ENCODE data around the gene LRIG3. TPM values are rescaled to one million over a fixed set of nuclear protein-coding genes. Genes with fewer than 3 reads are reported as not detected.

Gene LRIG3
- total RNA-seq, 1 donor from 2014 or later: 27.7 TPM

DNA sequence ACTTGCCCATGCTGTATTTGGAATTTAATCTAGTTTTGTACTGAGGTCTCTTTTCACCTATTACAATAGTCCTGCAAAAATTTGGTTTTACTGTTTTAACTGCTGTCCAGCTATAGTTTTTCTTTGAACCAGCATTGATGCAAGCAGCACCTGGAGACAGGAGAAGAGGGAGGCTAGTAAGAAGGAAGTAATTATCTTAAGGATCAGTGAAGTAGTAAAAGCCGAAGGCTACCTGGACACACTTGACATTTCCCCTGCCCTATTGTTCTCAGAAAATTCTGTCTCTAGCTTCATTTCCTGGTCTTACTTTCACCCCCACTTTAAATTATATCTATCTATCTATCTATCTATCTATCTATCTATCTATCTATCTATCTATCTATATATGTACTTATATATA is 43.5 kb upstream of the LRIG3 start:
- TF ChIP-seq, protein P1, sequence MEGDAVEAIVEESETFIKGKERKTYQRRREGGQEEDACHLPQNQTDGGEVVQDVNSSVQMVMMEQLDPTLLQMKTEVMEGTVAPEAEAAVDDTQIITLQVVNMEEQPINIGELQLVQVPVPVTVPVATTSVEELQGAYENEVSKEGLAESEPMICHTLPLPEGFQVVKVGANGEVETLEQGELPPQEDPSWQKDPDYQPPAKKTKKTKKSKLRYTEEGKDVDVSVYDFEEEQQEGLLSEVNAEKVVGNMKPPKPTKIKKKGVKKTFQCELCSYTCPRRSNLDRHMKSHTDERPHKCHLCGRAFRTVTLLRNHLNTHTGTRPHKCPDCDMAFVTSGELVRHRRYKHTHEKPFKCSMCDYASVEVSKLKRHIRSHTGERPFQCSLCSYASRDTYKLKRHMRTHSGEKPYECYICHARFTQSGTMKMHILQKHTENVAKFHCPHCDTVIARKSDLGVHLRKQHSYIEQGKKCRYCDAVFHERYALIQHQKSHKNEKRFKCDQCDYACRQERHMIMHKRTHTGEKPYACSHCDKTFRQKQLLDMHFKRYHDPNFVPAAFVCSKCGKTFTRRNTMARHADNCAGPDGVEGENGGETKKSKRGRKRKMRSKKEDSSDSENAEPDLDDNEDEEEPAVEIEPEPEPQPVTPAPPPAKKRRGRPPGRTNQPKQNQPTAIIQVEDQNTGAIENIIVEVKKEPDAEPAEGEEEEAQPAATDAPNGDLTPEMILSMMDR (conservative IDR thresholded peaks at IDR 0.05): no peak
- Mint-ChIP-seq H3K4me1 (peaks cover 14% of the 10 kb centered on the region), H3K4me3 (no peak overlapping the region), H3K27me3 (ENCODE audit: low read depth) (no peaks in the 10 kb centered on the region), H3K27ac (ENCODE audit: unreplicated experiment) (no peak overlapping the region), H3K36me3 (ENCODE audit: low read depth) (no peaks in the 10 kb centered on the region), H3K9me3 (peaks cover 2% of the 10 kb centered on the region)
- DNase-seq (ENCODE audit: low read depth, low spot score): no peak

DNA sequence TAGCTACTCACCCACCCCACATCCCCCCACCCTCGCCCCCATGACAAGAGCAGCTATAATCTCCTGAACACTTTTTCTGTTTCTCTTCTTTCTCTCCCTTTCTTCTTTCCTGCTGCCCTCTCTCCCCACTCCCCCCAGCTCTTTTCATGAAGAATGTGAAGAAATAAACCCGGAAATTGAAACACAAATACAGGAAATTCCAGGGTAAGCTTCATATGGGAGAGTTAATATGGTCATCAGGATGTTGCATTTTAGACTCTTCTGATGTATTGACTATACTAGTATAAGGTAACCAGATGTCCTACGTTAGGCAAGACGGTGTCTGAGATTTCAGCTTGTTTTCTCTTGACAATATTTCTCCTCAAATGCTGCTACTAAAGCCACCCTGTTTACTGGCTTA is 41.6 kb upstream of the LRIG3 start:
- peaks cover 18% of the 10 kb centered on the region for H3K4me1 Mint-ChIP-seq
- TF ChIP-seq, protein P1 (conservative IDR thresholded peaks at IDR 0.05): no peak
- H3K36me3 Mint-ChIP-seq (ENCODE audit: low read depth): no peaks in the 10 kb centered on the region
- H3K9me3 Mint-ChIP-seq: peaks cover 2% of the 10 kb centered on the region
- no peaks in the 10 kb centered on the region for H3K27me3 Mint-ChIP-seq (ENCODE audit: low read depth)
- no peak overlapping the region for H3K4me3 Mint-ChIP-seq
- H3K27ac Mint-ChIP-seq (ENCODE audit: unreplicated experiment): no peak overlapping the region
- DNase-seq (ENCODE audit: low read depth, low spot score): no peak

DNA sequence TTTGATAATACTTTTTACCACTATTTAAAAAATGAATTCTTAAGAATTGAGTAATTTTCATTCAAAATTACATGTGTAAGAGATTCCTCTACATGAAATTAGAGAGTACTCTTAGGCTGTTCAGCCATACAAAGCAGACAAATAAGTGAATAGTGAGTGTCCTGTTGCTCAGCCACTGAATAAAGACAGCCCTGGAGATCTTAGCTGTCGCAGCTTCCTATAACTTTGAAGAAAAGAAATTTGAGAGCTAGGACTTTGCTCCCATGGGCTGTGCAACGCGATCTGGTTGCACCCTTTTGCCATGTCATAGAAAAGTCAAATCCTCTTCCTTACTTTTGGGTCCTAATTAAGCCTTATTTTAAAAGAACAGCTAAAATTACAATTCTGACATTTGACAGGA is 40.9 kb upstream of the LRIG3 start:
- Mint-ChIP-seq H3K9me3 (peaks cover 2% of the 10 kb centered on the region), H3K27me3 (ENCODE audit: low read depth) (no peaks in the 10 kb centered on the region), H3K27ac (ENCODE audit: unreplicated experiment) (no peak overlapping the region), H3K36me3 (ENCODE audit: low read depth) (no peaks in the 10 kb centered on the region), H3K4me1 (peaks cover 20% of the 10 kb centered on the region), H3K4me3 (no peak overlapping the region)
- TF ChIP-seq, protein P1 (conservative IDR thresholded peaks at IDR 0.05): no peak
- no peak for DNase-seq (ENCODE audit: low read depth, low spot score)

DNA sequence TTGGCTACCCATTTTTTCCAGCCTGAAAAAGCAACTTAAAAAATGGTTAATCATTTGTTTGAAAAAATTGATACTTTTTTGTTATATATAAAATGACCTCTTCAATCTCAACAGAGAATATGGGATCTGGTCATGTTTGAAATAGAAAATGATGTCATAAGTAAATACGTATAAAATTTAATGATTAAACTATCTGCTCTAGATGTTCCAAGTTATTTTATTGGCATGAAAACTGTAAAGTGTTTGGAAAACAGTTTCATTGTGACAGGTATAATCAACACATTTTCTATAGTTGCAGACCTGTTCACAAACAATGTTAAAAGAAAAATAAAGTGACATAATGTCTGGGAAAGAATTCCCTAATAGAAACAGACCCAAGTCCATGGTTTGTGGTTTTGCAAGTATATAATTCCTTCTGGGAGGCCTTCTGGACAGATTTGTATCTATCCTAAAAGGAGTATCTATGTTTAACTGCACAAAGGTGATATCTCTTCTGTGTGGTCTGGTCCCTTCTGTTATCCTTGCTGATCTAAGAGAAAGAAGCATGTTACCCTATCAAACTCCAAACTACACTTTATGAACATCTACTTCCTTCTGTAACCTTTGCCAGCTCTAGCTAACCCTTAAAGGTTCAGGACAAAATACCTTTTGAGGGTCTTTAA is 39.5 kb upstream of the LRIG3 start:
- H3K36me3 Mint-ChIP-seq (ENCODE audit: low read depth): no peaks in the 10 kb centered on the region
- no peak overlapping the region for H3K4me3 Mint-ChIP-seq
- TF ChIP-seq, protein P1 (conservative IDR thresholded peaks at IDR 0.05): no peak
- no peak overlapping the region for H3K27ac Mint-ChIP-seq (ENCODE audit: unreplicated experiment)
- peaks cover 20% of the 10 kb centered on the region for H3K4me1 Mint-ChIP-seq
- peaks cover 2% of the 10 kb centered on the region for H3K9me3 Mint-ChIP-seq
- no peak for DNase-seq (ENCODE audit: low read depth, low spot score)
- no peaks in the 10 kb centered on the region for H3K27me3 Mint-ChIP-seq (ENCODE audit: low read depth)

DNA sequence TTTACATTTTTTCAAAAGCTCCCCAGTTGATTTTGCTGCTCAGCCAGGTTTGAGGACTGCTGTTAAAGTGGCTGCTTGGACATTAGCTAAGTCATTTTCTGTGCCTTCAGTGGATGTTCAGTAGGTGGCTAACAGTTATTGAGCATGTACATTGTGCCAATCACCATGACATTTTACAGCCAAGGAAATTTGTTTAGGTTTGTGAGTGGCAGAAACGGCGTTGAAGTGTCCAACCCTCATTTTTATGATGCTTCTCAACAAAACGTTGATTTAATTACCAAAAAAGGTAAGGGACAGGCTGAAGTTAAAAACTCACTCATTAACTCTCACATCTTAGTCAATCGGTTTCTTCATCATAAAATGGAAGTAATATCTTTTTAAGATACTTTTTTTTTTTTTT is 37.0 kb upstream of the LRIG3 start:
- Mint-ChIP-seq H3K9me3 (peaks cover 2% of the 10 kb centered on the region), H3K27me3 (ENCODE audit: low read depth) (no peaks in the 10 kb centered on the region), H3K36me3 (ENCODE audit: low read depth) (no peaks in the 10 kb centered on the region), H3K27ac (ENCODE audit: unreplicated experiment) (no peak overlapping the region), H3K4me1 (peaks cover 20% of the 10 kb centered on the region), H3K4me3 (no peak overlapping the region)
- TF ChIP-seq, protein P1 (conservative IDR thresholded peaks at IDR 0.05): no peak
- no peak for DNase-seq (ENCODE audit: low read depth, low spot score)
